B cell (primary cell): ENCODE data around the gene TBX6. TPM values are rescaled to one million over a fixed set of nuclear protein-coding genes. Genes with fewer than 3 reads are reported as not detected.
A peak's percentile ranks its signal among the peaks of the same experiment; 100 is the strongest.

Experiments used
- ATAC-seq: fragments of 200-7000 bp; cut with Tn5 transposase; one replicate; pipeline ENCODE4 v1.10.0; 2021; ENCODE audit warnings: low read depth, mild to moderate bottlenecking, moderate number of reproducible peaks, moderate library complexity
- CTCF ChIA-PET: fragments of 350-600 bp; sonication (Branson Sonifier 250); formaldehyde crosslinking; loops from one replicate; lab custom pipeline; 2021; ENCODE audit warnings: antibody characterized with exemption, inconsistent platforms; lab: Charles Lee
- POLR2A ChIA-PET: fragments of 350-600 bp; sonication (Branson Sonifier 250); formaldehyde crosslinking; loops from one replicate; lab custom pipeline; 2021; ENCODE audit warnings: antibody characterized with exemption; lab: Charles Lee
- DNase-seq: peaks from one replicate; pipeline ENCODE4 v3.0.0; 2013
- H2AFZ ChIP-seq: 2 replicates; pipeline ENCODE4 v1.6.1; 2012; ENCODE audit warnings: mild to moderate bottlenecking, low read depth, low read length; ENCODE audit not compliant: insufficient read depth, poor library complexity, severe bottlenecking
- H3K27ac ChIP-seq, 2 donors: 1 replicate in 1 of 2; 2 replicates in 1 of 2; pipeline ENCODE4 v1.5.1; 2012 to 2013; ENCODE audit warnings: low read length in 2 of 2, mild to moderate bottlenecking in 2 of 2, moderate library complexity in 1 of 2
- H3K27me3 ChIP-seq, 4 experiments: fragments of 200-600 bp in 1 of 4; sonication (generic) in 1 of 4; replicated peaks in 1 of 4; 1 replicate in 2 of 4; 2 replicates in 2 of 4; pipeline versions ENCODE4 v1.6.1 to v1.7.0; 2013 to 2016; ENCODE audit warnings: low read length in 3 of 4, mild to moderate bottlenecking in 2 of 4, mixed read lengths in 1 of 4, moderate library complexity in 1 of 4; ENCODE audit not compliant: insufficient read depth in 4 of 4, control insufficient read depth in 3 of 4; ENCODE audit errors: control extremely low read depth in 1 of 4
- H3K36me3 ChIP-seq, 2 experiments: replicated peaks in 1 of 2; 1 replicate in 1 of 2; 2 replicates in 1 of 2; pipeline versions ENCODE4 v1.6.1 to v1.7.1; 2013; ENCODE audit warnings: low read length in 1 of 2; ENCODE audit not compliant: insufficient read depth in 2 of 2, control insufficient read depth in 1 of 2; ENCODE audit errors: control extremely low read depth in 1 of 2, extremely low read depth in 1 of 2
- H3K4me1 ChIP-seq, 2 donors: fragments of 200-600 bp in 1 of 2; sonication (generic) in 1 of 2; 1 replicate in 1 of 2; 2 replicates in 1 of 2; pipeline versions ENCODE4 v1.5.1 to v1.6.1; 2013 to 2017; ENCODE audit warnings: low read length in 2 of 2; ENCODE audit not compliant: control insufficient read depth in 2 of 2, insufficient read depth in 2 of 2
- H3K4me2 ChIP-seq: replicated peaks from 2 replicates; pipeline ENCODE3; 2012; ENCODE audit warnings: mild to moderate bottlenecking, low read depth, low read length; ENCODE audit not compliant: poor library complexity, severe bottlenecking
- H3K4me3 ChIP-seq, 5 experiments: fragments of 200-600 bp in 1 of 5; sonication (generic) in 1 of 5; 1 replicate in 3 of 5; 2 replicates in 2 of 5; pipeline versions ENCODE4 v1.5.1 to v1.7.0; 2011 to 2016; ENCODE audit warnings: low read length in 4 of 5, mild to moderate bottlenecking in 4 of 5, low read depth in 2 of 5, control low read depth in 1 of 5, moderate library complexity in 1 of 5; ENCODE audit not compliant: insufficient read depth in 1 of 5; ENCODE audit errors: control extremely low read depth in 1 of 5, extremely low read depth in 1 of 5
- H3K79me2 ChIP-seq: fragments of 200-600 bp; sonication (generic); one replicate; pipeline ENCODE4 v1.6.0; 2016; ENCODE audit warnings: low read length; ENCODE audit not compliant: control insufficient read depth, insufficient read depth
- H3K9ac ChIP-seq: fragments of 200-600 bp; sonication (generic); 2 replicates; pipeline ENCODE4 v1.6.1; 2017; ENCODE audit warnings: mild to moderate bottlenecking, low read length, moderate library complexity
- H3K9me3 ChIP-seq, 3 donors: one replicate each; pipeline versions ENCODE4 v1.6.1 to v1.7.1; 2013; ENCODE audit warnings: low read length in 2 of 3; ENCODE audit not compliant: control insufficient read depth in 2 of 3, insufficient read depth in 1 of 3; ENCODE audit errors: control extremely low read depth in 1 of 3
- H4K20me1 ChIP-seq: 2 replicates; pipeline ENCODE4 v1.6.0; 2012; ENCODE audit warnings: mild to moderate bottlenecking, low read length; ENCODE audit not compliant: insufficient read depth, control insufficient read depth, poor library complexity, severe bottlenecking
- H3K27ac Mint-ChIP-seq: one replicate; pipeline ENCODE4 v1.8.0; 2021; ENCODE audit warnings: mixed read lengths
- H3K27me3 Mint-ChIP-seq: one replicate; pipeline ENCODE4 v1.8.0; 2021; ENCODE audit warnings: mixed read lengths
- H3K4me1 Mint-ChIP-seq: one replicate; pipeline ENCODE4 v1.8.0; 2021; ENCODE audit warnings: mixed read lengths
- H3K4me3 Mint-ChIP-seq: one replicate; pipeline ENCODE4 v1.8.0; 2021; ENCODE audit warnings: mixed read lengths
- H3K9me3 Mint-ChIP-seq: one replicate; pipeline ENCODE4 v1.8.0; 2022; ENCODE audit warnings: mixed read lengths; ENCODE audit not compliant: insufficient read depth
- CTCF ChIP-seq: fragments of 200-600 bp; IDR thresholded peaks from one replicate; pipeline ENCODE4 v1.8.0; 2022; ENCODE audit warnings: antibody characterized with exemption, mild to moderate bottlenecking
- EZH2 ChIP-seq: IDR thresholded peaks from 2 replicates; pipeline ENCODE4 v1.6.1; 2012; ENCODE audit warnings: borderline replicate concordance, low read depth, mild to moderate bottlenecking, moderate library complexity, low read length; ENCODE audit not compliant: insufficient read depth, poor library complexity, severe bottlenecking
- whole genome bisulfite sequencing: methylation state at CpG from one replicate; pipeline ENCODE4 v1.1.5; 2013; ENCODE audit warnings: missing lambda C conversion rate; ENCODE audit not compliant: insufficient coverage; 5-methylcytosine and 5-hydroxymethylcytosine counted together
- intact Hi-C: fragments of 100-400 bp; cut with micrococcal nuclease; formaldehyde crosslinking; loops from one replicate; pipeline ENCODE4 v1.10.0; 2022
- polyA plus RNA-seq: library from polyadenylated mRNA; depleted of rRNA; stranded (reverse); fragments of >200 nt; gene quantifications from 2 replicates; pipeline ENCODE4 v1.2.3, GENCODE V29; 2012
- total RNA-seq, 2 donors: library from RNA; stranded (reverse); fragments of 120-200 nt in 1 of 2; gene quantifications; 1 replicate in 1 of 2; 2 replicates in 1 of 2; pipeline versions ENCODE4 v1.2.3 to v1.2.4, GENCODE V29; 2013 to 2022

Gene TBX6
- total and polyA plus RNA-seq, 2 donors (not counting 1 experiment from before 2014, with no cell fraction given) = 1.4 to 5.4 TPM

GRCh38 chr16:30078744-30079143 is 13.0 kb downstream of the TBX6 start:
- Mint-ChIP-seq H3K27me3 (no peaks in the 10 kb centered on the region), H3K4me3 (no peak overlapping the region), H3K27ac (no peak overlapping the region), H3K9me3 (no peaks in the 10 kb centered on the region), H3K4me1 (peaks cover 31% of the 10 kb centered on the region)
- no peaks in the 10 kb centered on the region for H3K9me3 ChIP-seq
- CTCF ChIA-PET = interaction anchor here (0.8 to 1.3 kb wide), 2 partner anchors 13 to 14 kb away, joined by 3 to 4 read pairs; partner anchors contain the start of genes ALDOA and TBX6
- H3K27me3 ChIP-seq = no peaks in the 10 kb centered on the region
- peaks cover 14 to 25% of the 10 kb centered on the region in 2 donors for H3K4me1 ChIP-seq
- WGBS = 99% methylated on average over 7 of the region's 7 CpGs
- no peak overlapping the region for H3K4me2 ChIP-seq
- peaks cover 0 to 61% of the 10 kb centered on the region in 2 experiments for H3K36me3 ChIP-seq
- TF ChIP-seq EZH2 = no peak
- no peak for TF ChIP-seq CTCF
- no peak overlapping the region for H3K27ac ChIP-seq
- no peak overlapping the region for H2AFZ ChIP-seq
- no peak for DNase-seq
- peaks cover 58% of the 10 kb centered on the region for H3K79me2 ChIP-seq
- no peak overlapping the region for H3K9ac ChIP-seq
- intact Hi-C loops = no loop called here
- H4K20me1 ChIP-seq = peaks cover 42% of the 10 kb centered on the region
- no peak overlapping the region for H3K4me3 ChIP-seq
- POLR2A ChIA-PET = no interaction called here
- ATAC-seq = no peak

- Mint-ChIP-seq H3K9me3 (no peaks in the 10 kb centered on the region), H3K27ac (peak overlapping the region; percentile 98), H3K27me3 (no peaks in the 10 kb centered on the region), H3K4me3 (peak overlapping the region; percentile 98), H3K4me1 (peaks cover 31% of the 10 kb centered on the region)
- Histone ChIP-seq H3K4me3 (no peak overlapping the region), H3K27me3 (no peaks in the 10 kb centered on the region), H3K4me2 (peak overlapping the region; percentile 93), H3K9ac (no peak overlapping the region), H3K36me3 (peaks cover 0 to 51% of the 10 kb centered on the region in 2 experiments), H3K4me1 (peaks cover 14 to 25% of the 10 kb centered on the region in 2 donors), H3K9me3 (no peaks in the 10 kb centered on the region), H2AFZ (no peak overlapping the region), H3K79me2 (peaks cover 59% of the 10 kb centered on the region), H4K20me1 (peaks cover 42% of the 10 kb centered on the region), H3K27ac (peak overlapping the region in 1 of 2 donors; percentile 3)
- ATAC-seq (no peak), DNase-seq (no peak)
- WGBS = 90% methylated on average over 5 of the region's 6 CpGs
- intact Hi-C loops = no loop called here
- TF ChIP-seq EZH2 (no peak), CTCF (no peak)
- CTCF ChIA-PET = interaction anchor here (1.3 to 1.5 kb wide), 2 partner anchors 13 to 14 kb away, joined by 3 to 4 read pairs; partner anchors contain the start of gene ALDOA
- POLR2A ChIA-PET = interaction anchor here (0.7 to 1.6 kb wide), 3 partner anchors 12 to 60 kb away, joined by 4 to 9 read pairs (median 7); partner anchors contain the start of genes ALDOA and TBX6
These were observed 14.1 kb downstream of the TBX6 start for GRCh38 chr16:30077656-30078055.
